GM13977 (cell line): ENCODE results near the gene ACTL10.
"Not testable (repeated sequence)": the region's sequence is repeated elsewhere in the genome, so short reads cannot be mapped to it uniquely, and the experiment has no call there.

Experiments
- DNase-seq: peaks from one replicate; pipeline ENCODE4 v3.0.0; 2012; ENCODE audit warnings: low spot score
- in situ Hi-C: fragments of 300-500 bp; cut with MboI; formaldehyde crosslinking; loops from one replicate; pipeline ENCODE4 v1.12.0; 2022; ENCODE audit warnings: low sequenced_read_pairs, low pct_unique_long_range_greater_than_20kb, mixed read lengths, inconsistent platforms; ENCODE audit not compliant: unreplicated experiment
- TF ChIP-seq, protein P1 (sequence below): IDR thresholded peaks from 2 replicates; pipeline ENCODE4 v1.5.1; 2012; ENCODE audit warnings: mild to moderate bottlenecking, control low read depth; ENCODE audit not compliant: insufficient read depth; ENCODE audit errors: extremely low read depth, missing control alignments

ACTL10 gene

DNA sequence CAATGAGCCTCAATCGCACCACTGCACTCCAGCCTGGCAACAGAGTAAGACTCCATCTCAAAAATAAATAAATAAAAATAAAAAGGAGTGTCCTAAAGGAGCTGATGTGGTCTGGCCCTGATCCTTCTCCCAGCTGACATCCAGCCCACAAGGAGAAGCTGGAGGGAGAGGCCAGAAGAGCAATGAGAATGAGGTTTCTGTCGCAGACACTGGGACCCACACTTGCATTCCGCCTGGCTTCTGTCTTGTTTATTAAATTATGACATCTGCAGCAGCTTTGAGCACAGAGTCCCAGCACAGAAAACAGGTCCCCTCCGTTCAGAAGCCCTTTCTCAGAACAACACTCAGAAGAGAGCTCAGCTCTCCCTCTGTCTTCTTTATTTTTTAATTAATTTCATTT lies 29.7 kb downstream of the ACTL10 start:
- no peak for DNase-seq
- in situ Hi-C loops, result no loop called here
- TF ChIP-seq, protein P1, sequence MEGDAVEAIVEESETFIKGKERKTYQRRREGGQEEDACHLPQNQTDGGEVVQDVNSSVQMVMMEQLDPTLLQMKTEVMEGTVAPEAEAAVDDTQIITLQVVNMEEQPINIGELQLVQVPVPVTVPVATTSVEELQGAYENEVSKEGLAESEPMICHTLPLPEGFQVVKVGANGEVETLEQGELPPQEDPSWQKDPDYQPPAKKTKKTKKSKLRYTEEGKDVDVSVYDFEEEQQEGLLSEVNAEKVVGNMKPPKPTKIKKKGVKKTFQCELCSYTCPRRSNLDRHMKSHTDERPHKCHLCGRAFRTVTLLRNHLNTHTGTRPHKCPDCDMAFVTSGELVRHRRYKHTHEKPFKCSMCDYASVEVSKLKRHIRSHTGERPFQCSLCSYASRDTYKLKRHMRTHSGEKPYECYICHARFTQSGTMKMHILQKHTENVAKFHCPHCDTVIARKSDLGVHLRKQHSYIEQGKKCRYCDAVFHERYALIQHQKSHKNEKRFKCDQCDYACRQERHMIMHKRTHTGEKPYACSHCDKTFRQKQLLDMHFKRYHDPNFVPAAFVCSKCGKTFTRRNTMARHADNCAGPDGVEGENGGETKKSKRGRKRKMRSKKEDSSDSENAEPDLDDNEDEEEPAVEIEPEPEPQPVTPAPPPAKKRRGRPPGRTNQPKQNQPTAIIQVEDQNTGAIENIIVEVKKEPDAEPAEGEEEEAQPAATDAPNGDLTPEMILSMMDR, result no peak

DNA sequence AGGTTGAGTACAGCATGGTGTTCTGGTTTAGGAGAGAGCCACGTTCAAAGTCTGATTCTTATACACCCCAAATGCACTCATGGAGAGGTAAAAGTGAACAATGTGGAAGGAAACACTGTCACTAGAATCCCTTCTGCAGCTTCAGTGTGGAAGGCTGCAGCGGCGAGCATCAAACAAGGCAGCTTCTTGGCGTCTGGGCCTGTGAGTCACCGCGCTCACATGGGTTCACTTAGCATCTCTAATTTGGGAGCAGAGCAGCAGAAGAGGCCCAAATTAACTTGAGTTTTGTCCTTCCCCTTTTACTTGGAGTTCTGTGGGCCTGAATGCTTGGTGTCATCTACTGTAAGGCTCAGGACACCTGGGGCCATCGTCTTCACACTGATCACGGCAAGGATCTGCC lies 30.4 kb downstream of the ACTL10 start:
- no peak for DNase-seq
- TF ChIP-seq, protein P1, result no peak
- in situ Hi-C loops, result no loop called here

DNA sequence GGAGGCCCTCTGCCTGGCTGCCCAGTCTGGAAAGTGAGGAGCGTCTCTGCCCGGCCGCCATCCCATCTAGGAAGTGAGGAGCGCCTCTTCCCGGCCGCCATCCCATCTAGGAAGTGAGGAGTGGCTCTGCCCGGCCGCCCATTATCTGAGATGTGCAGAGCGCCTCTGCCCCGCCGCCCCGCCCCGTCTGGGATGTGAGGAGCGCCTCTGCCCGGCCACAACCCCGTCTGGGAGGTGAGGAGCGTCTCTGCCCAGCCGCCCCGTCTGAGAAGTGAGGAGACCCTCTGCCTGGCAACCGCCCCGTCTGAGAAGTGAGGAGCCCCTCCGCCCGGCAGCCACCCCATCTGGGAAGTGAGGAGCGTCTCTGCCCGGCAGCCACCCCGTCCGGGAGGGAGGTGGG lies 32.2 kb downstream of the ACTL10 start:
- DNase-seq, in situ Hi-C loops: not testable (repeated sequence)

DNA sequence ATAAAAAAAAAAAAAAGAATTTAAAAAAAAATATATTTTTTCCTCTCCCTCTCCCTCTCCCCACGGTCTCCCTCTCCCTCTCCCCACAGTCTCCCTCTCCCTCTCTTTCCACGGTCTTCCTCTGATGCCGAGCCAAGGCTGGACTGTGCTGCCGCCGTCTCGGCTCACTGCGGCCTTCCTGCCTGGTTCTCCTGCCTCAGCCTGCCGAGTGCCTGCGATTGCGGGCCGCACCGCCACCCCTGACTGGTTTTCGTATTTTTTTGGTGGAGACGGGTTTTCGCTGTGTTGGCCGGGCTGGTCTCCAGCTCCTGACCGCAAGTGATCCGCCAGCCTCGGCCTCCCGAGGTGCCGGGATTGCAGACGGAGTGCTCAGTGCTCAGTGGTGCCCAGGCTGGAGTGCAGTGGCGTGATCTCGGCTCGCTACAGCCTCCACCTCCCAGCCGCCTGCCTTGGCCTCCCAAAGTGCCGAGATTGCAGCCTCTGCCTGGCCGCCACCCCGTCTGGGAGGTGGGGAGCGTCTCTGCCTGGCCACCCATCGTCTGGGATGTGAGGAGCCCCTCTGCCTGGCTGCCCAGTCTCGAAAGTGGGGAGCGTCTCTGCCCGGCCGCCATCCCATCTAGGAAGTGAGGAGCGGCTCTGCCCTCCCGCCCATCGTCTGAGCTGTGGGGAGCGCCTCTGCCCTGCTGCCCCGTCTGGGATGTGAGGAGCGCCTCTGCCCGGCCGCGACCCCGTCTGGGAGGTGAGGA lies 34.1 kb downstream of the ACTL10 start:
- in situ Hi-C loops, result not testable (repeated sequence)

DNA sequence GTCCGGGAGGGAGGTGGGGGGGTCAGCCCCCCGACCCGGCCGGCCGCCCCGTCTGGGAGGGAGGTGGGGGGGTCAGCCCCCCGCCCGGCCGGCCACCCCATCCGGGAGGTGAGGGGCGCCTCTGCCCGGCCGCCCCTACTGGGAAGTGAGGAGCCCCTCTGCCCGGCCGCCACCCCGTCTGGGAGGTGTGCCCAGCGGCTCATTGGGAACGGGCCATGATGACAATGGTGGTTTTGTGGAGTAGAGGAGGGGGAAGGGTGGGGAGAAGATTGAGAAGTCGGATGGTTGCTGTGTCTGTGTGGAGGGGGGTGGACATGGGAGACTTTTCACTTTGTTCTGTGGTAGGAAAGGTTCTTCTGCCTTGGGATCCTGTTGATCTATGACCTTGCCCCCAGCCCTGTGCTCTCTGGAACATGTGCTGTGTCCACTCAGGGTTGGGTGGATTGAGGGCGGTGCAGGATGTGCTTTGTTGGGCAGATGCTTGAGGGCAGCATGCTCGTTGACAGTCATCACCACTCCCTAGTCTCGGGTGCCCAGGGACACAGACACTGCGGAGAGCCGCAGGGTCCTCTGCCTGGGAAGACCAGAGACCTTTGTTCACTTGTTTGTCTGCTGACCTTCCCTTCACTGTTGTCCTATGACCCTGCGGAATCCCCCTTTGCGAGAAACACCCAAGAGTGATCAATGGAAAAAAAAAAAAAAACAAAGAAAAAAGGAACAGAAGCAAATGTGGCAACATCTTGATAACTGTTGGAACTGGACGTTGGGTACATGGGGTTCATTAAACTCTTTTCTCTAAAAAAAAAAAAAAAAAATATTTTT lies 35.1 kb downstream of the ACTL10 start:
- TF ChIP-seq, protein P1, result no peak
- in situ Hi-C loops, result no loop called here
- DNase-seq, result no peak

More for the DNA sequence above, 34.1 kb downstream of the ACTL10 start:
- not testable (repeated sequence) for DNase-seq

DNA sequence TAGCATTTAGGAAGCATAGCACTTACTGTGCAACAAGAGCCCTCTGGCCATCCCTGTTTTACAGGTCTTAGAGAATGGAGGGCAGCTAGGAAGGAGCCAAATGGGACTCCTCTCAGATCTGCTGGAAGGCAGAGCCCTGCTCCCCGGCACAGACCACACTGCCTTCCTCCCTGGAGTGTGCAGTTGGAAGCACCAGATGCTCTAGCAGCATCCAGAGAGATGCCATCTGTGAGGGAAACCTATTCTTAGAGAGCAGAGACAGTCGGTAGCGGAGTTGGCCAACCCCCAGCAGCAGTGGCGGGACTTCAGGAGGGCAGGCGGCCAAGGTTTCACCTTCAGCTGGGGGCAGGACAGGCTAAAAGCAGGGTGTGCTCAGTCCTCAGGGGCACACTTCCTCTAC lies 36.1 kb downstream of the ACTL10 start:
- DNase-seq, result no peak
- in situ Hi-C loops, result no loop called here

DNA sequence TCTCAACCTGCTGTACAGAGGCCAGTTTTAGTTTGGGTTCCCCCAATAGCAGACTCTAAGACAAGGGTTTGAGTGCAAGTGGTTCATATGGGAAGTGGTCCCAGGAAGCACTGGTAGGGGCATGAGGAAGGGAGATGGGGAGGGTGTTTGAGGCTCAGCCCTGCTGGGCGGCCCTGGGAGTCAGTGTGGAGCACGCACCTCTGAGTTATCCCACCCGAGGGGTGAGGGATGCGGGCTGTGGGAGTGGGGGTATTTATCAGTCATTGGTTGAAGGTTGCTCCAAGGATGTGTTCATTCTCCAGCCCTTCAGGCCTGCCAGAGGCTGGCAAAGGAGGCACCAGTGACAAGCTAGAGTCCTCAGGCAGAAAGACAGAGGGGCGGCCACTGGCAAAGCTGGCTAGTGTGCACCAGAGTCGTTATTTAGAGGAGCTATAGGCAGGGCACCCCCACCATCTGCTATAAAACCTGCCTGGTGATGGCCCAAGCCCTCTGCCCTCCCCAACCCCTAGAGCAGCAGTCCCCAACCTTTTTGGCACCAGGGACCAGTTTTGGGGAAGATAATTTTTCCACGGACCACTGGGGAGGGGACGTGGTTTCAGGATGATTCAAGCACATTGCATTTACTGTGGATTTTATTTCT lies 36.9 kb downstream of the ACTL10 start:
- TF ChIP-seq, protein P1, result no peak
- no peak for DNase-seq
- in situ Hi-C loops, result no loop called here

More for the DNA sequence above, 36.1 kb downstream of the ACTL10 start:
- TF ChIP-seq, protein P1, result no peak
